ENCODE results near the gene CALML3. TPM values are rescaled to one million over a fixed set of nuclear protein-coding genes. Genes with fewer than 3 reads are reported as not detected.

Gene CALML3
- total RNA-seq, 2 experiments from 2014 or later: not detected

GRCh38 chr10:5570979-5571810 lies 46.4 kb downstream of the CALML3 start:
- no peak for DNase-seq (ENCODE audit: low spot score)
- intact Hi-C loops (cut with micrococcal nuclease; ENCODE audit: unreplicated experiment): no loop called here
- POLR2A ChIA-PET: interaction anchor here (0.5 to 1.3 kb wide), 2 partner anchors 10 to 251 kb away, joined by 3 to 4 read pairs; no protein-coding TSS in a partner anchor
- no peaks in the 10 kb centered on the region for H3K9me2 ChIP-seq (ENCODE audit: insufficient read depth, low read length)
- no peak overlapping the region for H3K4me2 ChIP-seq (ENCODE audit: low read length)
- H4K20me1 ChIP-seq (ENCODE audit: insufficient read depth, low read length): no peaks in the 10 kb centered on the region
- TF ChIP-seq EZH2phosphoT487 (IDR thresholded peaks at IDR 0.05; ENCODE audit: borderline replicate concordance, low read depth, low read length) (no peak), CTCF (conservative IDR thresholded peaks at IDR 0.05; ENCODE audit: low read length) (no peak)
- no peak overlapping the region for H3K4me3 ChIP-seq (ENCODE audit: low read depth, low read length, poor library complexity, severe bottlenecking)
- no peak overlapping the region for H2AFZ ChIP-seq (ENCODE audit: low read length)
- no TSS peak for BruUV-seq (replicated peaks)
- H3K79me2 ChIP-seq (ENCODE audit: insufficient read depth, low read depth, low read length): no peaks in the 10 kb centered on the region
- H3K36me3 ChIP-seq (ENCODE audit: insufficient read depth, low read length): no peaks in the 10 kb centered on the region
- H3K4me1 ChIP-seq (ENCODE audit: insufficient read depth, low read length, poor library complexity, severe bottlenecking): peaks cover 27% of the 10 kb centered on the region
- H3K27ac ChIP-seq (ENCODE audit: low read depth, low read length, poor library complexity, severe bottlenecking): no peak overlapping the region
- CTCF ChIA-PET (ENCODE audit: unreplicated experiment): no interaction called here
- H3K9me3 ChIP-seq (ENCODE audit: low read length): no peaks in the 10 kb centered on the region

- intact Hi-C loops (cut with micrococcal nuclease; ENCODE audit: unreplicated experiment): no loop called here
- no peaks in the 10 kb centered on the region for H3K79me2 ChIP-seq (ENCODE audit: insufficient read depth, low read depth, low read length)
- peaks cover 33% of the 10 kb centered on the region for H3K4me1 ChIP-seq (ENCODE audit: insufficient read depth, low read length, poor library complexity, severe bottlenecking)
- no peak overlapping the region for H3K4me2 ChIP-seq (ENCODE audit: low read length)
- H3K9me3 ChIP-seq (ENCODE audit: low read length): no peaks in the 10 kb centered on the region
- no peak for DNase-seq (ENCODE audit: low spot score)
- POLR2A ChIA-PET: interaction anchor here (0.5 to 1.3 kb wide), 2 partner anchors 10 to 250 kb away, joined by 3 to 4 read pairs; no protein-coding TSS in a partner anchor
- no TSS peak for BruUV-seq (replicated peaks)
- CTCF ChIA-PET (ENCODE audit: unreplicated experiment): no interaction called here
- no peak overlapping the region for H2AFZ ChIP-seq (ENCODE audit: low read length)
- H4K20me1 ChIP-seq (ENCODE audit: insufficient read depth, low read length): no peaks in the 10 kb centered on the region
- H3K9me2 ChIP-seq (ENCODE audit: insufficient read depth, low read length): no peaks in the 10 kb centered on the region
- no peak overlapping the region for H3K4me3 ChIP-seq (ENCODE audit: low read depth, low read length, poor library complexity, severe bottlenecking)
- no peaks in the 10 kb centered on the region for H3K36me3 ChIP-seq (ENCODE audit: insufficient read depth, low read length)
- H3K27ac ChIP-seq (ENCODE audit: low read depth, low read length, poor library complexity, severe bottlenecking): no peak overlapping the region
- TF ChIP-seq CTCF (conservative IDR thresholded peaks at IDR 0.05; ENCODE audit: low read length) (no peak), EZH2phosphoT487 (IDR thresholded peaks at IDR 0.05; ENCODE audit: borderline replicate concordance, low read depth, low read length) (no peak)
Measured at GRCh38 chr10:5571826-5572225, 47.1 kb downstream of the CALML3 start.

- no peaks in the 10 kb centered on the region for H3K9me3 ChIP-seq (ENCODE audit: low read length)
- ChIA-PET CTCF (ENCODE audit: unreplicated experiment) (no interaction called here), POLR2A (no interaction called here)
- BruUV-seq (replicated peaks): no TSS peak
- H3K79me2 ChIP-seq (ENCODE audit: insufficient read depth, low read depth, low read length): no peaks in the 10 kb centered on the region
- intact Hi-C loops (cut with micrococcal nuclease; ENCODE audit: unreplicated experiment): no loop called here
- no peak overlapping the region for H3K4me3 ChIP-seq (ENCODE audit: low read depth, low read length, poor library complexity, severe bottlenecking)
- H2AFZ ChIP-seq (ENCODE audit: low read length): no peak overlapping the region
- H3K4me2 ChIP-seq (ENCODE audit: low read length): no peak overlapping the region
- no peak overlapping the region for H3K27ac ChIP-seq (ENCODE audit: low read depth, low read length, poor library complexity, severe bottlenecking)
- no peak for TF ChIP-seq CTCF (conservative IDR thresholded peaks at IDR 0.05; ENCODE audit: low read length)
- TF ChIP-seq EZH2phosphoT487 (IDR thresholded peaks at IDR 0.05; ENCODE audit: borderline replicate concordance, low read depth, low read length): no peak
- no peaks in the 10 kb centered on the region for H4K20me1 ChIP-seq (ENCODE audit: insufficient read depth, low read length)
- no peaks in the 10 kb centered on the region for H3K9me2 ChIP-seq (ENCODE audit: insufficient read depth, low read length)
- H3K36me3 ChIP-seq (ENCODE audit: insufficient read depth, low read length): no peaks in the 10 kb centered on the region
- no peak for DNase-seq (ENCODE audit: low spot score)
- H3K4me1 ChIP-seq (ENCODE audit: insufficient read depth, low read length, poor library complexity, severe bottlenecking): peaks cover 33% of the 10 kb centered on the region
Measured at GRCh38 chr10:5573319-5573950, 48.7 kb downstream of the CALML3 start.
